ENCODE results near the gene TRIM41.
"Not testable (repeated sequence)": the region's sequence is repeated elsewhere in the genome, so short reads cannot be mapped to it uniquely, and the experiment has no call there.

The TRIM41 gene

DNA sequence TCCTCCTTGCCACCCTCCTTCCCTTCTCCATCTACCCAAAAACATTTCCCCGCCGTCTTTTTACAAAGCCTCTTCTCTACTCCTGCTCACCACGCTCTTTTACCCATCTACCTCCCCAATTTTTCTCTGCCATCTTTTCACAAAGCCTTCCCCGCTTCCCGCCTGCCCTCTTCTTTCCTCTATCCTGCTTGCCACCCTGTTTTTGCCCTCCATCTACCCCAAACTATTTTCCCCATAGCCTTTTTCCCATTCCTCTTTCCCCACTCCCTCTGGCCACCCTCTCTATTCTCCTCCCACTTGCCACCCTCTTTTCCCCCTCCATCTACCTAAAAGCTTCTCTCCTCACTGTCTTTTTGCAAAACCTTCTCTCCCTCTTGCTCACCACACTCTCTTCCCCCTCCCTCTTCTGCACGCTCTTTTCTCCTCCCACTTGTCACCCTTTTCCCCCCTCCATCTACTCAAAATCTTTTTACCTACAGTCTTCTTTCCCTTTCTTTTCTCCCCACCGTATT, 57.2 kb downstream of the TRIM41 start:
- TF ChIP-seq, protein P1, sequence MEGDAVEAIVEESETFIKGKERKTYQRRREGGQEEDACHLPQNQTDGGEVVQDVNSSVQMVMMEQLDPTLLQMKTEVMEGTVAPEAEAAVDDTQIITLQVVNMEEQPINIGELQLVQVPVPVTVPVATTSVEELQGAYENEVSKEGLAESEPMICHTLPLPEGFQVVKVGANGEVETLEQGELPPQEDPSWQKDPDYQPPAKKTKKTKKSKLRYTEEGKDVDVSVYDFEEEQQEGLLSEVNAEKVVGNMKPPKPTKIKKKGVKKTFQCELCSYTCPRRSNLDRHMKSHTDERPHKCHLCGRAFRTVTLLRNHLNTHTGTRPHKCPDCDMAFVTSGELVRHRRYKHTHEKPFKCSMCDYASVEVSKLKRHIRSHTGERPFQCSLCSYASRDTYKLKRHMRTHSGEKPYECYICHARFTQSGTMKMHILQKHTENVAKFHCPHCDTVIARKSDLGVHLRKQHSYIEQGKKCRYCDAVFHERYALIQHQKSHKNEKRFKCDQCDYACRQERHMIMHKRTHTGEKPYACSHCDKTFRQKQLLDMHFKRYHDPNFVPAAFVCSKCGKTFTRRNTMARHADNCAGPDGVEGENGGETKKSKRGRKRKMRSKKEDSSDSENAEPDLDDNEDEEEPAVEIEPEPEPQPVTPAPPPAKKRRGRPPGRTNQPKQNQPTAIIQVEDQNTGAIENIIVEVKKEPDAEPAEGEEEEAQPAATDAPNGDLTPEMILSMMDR (IDR thresholded peaks at IDR 0.05; ENCODE audit: low read length, missing control alignments): no peak
- no peak for DNase-seq (ENCODE audit: low read depth)
- no peak overlapping the region for H3K4me3 ChIP-seq (replicated peaks; ENCODE audit: low read depth, low read length)

DNA sequence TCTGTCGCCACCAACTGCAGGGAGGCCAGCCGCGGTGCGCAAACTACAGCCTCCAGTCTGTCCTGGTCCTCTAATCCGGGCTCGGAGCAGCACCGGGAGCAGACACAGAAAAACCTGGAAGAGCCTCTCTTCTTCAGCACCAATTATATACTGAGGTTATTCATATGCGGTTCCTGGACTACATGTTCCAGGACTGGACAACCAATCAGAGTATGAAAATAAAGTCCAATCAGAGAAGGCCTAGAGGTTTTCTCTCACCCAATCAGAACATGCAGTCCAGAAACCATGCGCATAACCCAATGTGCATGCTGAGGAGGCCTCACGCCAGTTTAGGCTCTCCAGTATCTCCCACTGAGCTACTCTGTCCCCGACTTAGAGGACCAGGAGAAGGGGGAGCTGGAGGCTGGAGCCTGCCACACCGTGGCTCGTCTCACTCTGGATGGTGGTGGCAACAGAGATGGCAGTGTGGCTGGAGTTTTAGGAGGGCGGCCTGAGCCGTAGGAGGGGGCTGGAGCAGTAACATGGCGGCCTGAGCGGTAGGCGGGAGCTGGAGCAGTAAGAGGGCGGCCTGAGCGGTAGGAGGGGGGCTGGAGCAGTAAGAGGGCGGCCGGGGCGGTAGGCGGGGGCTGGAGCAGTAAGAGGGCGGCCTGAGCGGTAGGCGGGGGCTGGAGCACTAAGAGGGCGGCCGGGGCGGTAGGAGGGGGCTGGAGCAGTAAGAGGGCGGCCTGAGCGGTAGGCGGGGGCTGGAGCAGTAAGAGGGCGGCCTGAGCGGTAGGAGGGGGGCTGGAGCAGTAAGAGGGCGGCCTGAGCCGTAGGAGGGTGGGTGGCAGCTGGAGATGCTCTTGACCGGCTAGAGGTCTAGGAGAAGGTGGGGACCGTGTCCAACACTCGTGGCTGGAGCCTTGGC, 58.2 kb downstream of the TRIM41 start:
- TF ChIP-seq, protein P1 (IDR thresholded peaks at IDR 0.05; ENCODE audit: low read length, missing control alignments): no peak

DNA sequence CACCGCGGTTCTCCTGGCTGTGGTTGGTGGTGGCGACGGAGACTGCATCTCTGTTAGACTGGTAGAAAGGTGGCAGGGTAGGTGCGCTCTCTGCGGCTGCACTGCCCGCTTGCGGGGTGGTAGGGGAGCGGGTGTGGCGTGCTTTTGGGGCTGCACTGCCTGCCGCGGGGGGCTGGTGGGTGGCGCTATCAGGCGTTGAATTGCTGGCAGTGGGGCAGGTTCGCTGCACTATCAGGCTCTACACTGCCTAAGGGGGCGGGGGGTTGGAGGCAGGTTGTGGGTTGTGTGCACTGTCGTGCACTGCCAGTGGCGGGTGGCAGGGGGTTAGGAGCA, 58.9 kb downstream of the TRIM41 start:
- no peak overlapping the region for H3K4me3 ChIP-seq (replicated peaks; ENCODE audit: low read depth, low read length)
- TF ChIP-seq, protein P1 (IDR thresholded peaks at IDR 0.05; ENCODE audit: low read length, missing control alignments): no peak
- DNase-seq (ENCODE audit: low read depth): no peak

More for the DNA sequence above, 58.2 kb downstream of the TRIM41 start:
- DNase-seq (ENCODE audit: low read depth): no peak
- H3K4me3 ChIP-seq (replicated peaks; ENCODE audit: low read depth, low read length): no peak overlapping the region

DNA sequence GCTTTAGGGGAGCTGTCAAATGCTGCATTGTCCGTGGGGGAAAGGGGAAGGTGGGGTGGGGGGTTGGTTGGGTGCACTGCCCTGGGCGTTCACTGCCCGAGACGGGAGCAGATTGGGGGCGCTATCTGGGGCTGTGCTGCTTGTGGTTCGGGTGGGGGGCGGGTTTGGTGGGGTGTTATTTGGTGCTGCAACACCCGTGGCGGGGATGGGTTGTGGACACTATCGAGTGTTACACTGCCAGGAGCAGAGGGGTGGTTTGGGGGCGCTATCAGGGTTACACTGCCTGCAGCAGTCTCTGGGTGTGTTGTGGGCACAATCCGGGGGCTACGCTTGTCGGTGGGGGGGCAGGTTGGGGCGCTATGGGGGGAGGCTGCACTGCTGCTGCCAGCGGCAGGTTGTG, 59.3 kb downstream of the TRIM41 start:
- DNase-seq (ENCODE audit: low read depth); H3K4me3 ChIP-seq (replicated peaks; ENCODE audit: low read depth, low read length): not testable (repeated sequence)

DNA sequence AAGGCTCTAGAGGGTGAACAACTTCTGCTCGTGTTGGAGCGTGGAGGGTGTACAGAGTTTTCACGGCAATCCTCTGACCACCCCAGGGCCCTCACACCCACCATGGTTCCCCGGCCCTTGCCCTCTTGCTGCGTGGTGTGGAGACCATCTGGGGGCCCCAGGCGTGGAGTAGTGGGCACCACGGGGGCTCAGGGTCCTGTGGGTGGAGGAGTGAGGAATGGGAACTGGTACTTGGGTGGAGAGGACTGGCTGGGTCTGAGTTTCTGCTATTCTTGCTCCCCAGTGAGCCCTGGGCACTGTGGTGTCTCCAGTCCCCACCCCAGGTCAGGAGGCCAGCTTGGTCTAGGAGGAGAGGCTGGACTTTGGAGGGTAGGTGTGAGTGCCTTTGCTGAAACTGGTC, 59.8 kb downstream of the TRIM41 start:
- no peak overlapping the region for H3K4me3 ChIP-seq (replicated peaks; ENCODE audit: low read depth, low read length)
- TF ChIP-seq, protein P1 (IDR thresholded peaks at IDR 0.05; ENCODE audit: low read length, missing control alignments): no peak
- DNase-seq (ENCODE audit: low read depth): no peak

DNA sequence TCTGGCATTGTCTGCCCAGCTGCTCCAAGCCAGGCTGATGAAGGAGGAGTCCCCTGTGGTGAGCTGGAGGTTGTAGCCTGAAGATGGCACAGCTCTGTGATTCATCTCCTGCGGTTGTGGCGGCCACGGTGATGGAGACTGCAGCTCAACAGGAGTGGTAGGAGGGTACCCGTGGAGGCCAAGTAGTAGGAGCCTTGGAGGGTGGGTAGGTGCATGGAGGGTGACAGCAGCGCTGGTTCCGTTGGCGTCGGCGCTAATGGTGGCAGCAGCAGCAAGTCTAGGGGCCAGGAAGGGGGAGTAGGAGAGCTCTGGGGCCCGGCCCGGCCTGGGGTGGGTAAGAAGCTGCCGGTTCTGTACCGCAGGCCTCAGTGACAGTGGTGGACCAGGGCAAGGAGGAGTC, 60.3 kb downstream of the TRIM41 start:
- TF ChIP-seq, protein P1 (IDR thresholded peaks at IDR 0.05; ENCODE audit: low read length, missing control alignments): no peak

DNA sequence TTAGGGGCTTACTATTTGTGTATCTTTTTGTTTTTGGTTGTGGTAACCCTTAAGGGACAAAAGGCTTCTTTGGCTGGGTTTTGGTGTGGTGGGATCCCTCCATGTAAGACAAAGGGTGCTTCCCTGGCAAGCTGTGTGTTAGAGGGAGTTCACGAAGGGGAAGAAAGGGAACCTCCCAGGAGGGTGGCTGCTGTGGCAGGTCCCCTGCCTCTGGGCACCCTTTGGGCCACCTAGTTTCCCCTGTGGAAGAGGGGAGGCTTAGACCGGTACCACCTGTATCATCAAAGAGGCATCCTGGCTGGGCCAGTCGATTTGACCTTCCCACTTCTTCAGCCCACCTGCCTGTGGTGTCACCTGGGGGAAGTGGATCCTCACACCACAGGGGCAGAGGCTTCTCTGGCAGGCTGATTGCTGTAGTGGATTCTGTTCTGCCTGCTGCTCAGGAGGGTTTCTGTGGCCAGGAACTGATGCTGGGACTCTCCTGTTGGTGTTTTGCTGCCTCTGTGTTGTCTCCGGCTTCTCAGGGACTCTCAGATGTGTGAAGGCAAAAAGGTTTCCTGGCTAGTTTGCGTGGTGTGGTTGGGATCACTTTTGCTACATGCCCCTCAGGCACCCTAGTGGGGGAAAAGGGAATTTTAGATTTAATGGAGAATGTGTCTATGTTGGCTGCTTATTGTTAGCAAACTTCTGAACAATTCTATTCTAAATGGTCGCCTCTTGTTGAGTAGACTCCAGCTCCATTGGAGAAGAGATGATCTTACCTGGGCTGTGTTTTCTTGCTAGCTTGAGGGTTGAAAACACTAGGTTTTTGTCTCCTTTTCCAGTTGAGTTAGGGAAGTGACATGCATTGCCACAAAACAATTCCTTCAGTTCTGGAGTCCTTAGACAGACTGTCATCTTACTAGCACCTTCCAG, 61.0 kb downstream of the TRIM41 start:
- not testable (repeated sequence) for H3K4me3 ChIP-seq (replicated peaks; ENCODE audit: low read depth, low read length); DNase-seq (ENCODE audit: low read depth)

More for the DNA sequence above, 60.3 kb downstream of the TRIM41 start:
- DNase-seq (ENCODE audit: low read depth): no peak
- no peak overlapping the region for H3K4me3 ChIP-seq (replicated peaks; ENCODE audit: low read depth, low read length)

All from fibroblast of pulmonary artery (primary cell).